Gastroesophageal sphincter (tissue), 4 donors: ENCODE results near the gene NBL1. TPM values are rescaled to one million over a fixed set of nuclear protein-coding genes. Genes with fewer than 3 reads are reported as not detected.
A peak's percentile ranks its signal among the peaks of the same experiment; 100 is the strongest.

Experiments
- ATAC-seq: fragments of 150-250 bp; one replicate; pipeline ENCODE4 v1.9.1; 2016; ENCODE audit warnings: mild to moderate bottlenecking, moderate library complexity
- H3K27ac ChIP-seq, 4 donors: fragments of 200-600 bp; sonication (generic) in 3 of 4; 1 replicate in 3 of 4; 2 replicates in 1 of 4; pipeline ENCODE4 v1.5.1; 2016 to 2019
- H3K27me3 ChIP-seq: fragments of 200-600 bp; sonication (generic); one replicate; pipeline ENCODE4 v1.5.1; 2019
- H3K36me3 ChIP-seq, 2 donors: fragments of 200-600 bp; sonication (generic); one replicate each; pipeline ENCODE4 v1.5.1; 2019; ENCODE audit warnings: control low read depth in 1 of 2
- H3K4me1 ChIP-seq, 3 donors: fragments of 200-600 bp; sonication (generic); 1 replicate in 2 of 3; 2 replicates in 1 of 3; pipeline ENCODE4 v1.5.1; 2016 to 2019; ENCODE audit warnings: control low read depth in 2 of 3
- H3K4me3 ChIP-seq, 2 donors: fragments of 200-600 bp; sonication (generic); one replicate each; pipeline ENCODE4 v1.5.1; 2019; ENCODE audit warnings: mild to moderate bottlenecking in 1 of 2, moderate library complexity in 1 of 2
- H3K9me3 ChIP-seq, 3 donors: fragments of 200-600 bp; sonication (generic); one replicate each; pipeline ENCODE4 v1.5.1; 2017 to 2019; ENCODE audit warnings: control low read depth in 2 of 3
- CTCF ChIP-seq, 4 experiments: fragments of 200-600 bp in 2 of 4; fragments of 450-650 bp in 2 of 4; sonication (generic) in 1 of 4; IDR thresholded peaks; one replicate each; pipeline ENCODE4 v1.5.1; 2017 to 2019; ENCODE audit warnings: antibody characterized with exemption in 4 of 4, mild to moderate bottlenecking in 2 of 4, moderate library complexity in 2 of 4
- EP300 ChIP-seq: sonication (generic); formaldehyde crosslinking; IDR thresholded peaks from one replicate; pipeline ENCODE4 v1.6.1; 2017; ENCODE audit warnings: antibody characterized with exemption, mild to moderate bottlenecking
- POLR2A ChIP-seq, 2 donors: fragments of 450-650 bp; IDR thresholded peaks; one replicate each; pipeline ENCODE4 v1.6.1; 2017; ENCODE audit warnings: antibody characterized with exemption in 2 of 2, mild to moderate bottlenecking in 2 of 2, moderate library complexity in 1 of 2
- POLR2AphosphoS5 ChIP-seq: sonication (generic); formaldehyde crosslinking; IDR thresholded peaks from one replicate; pipeline ENCODE4 v1.6.1; 2017; ENCODE audit warnings: antibody characterized with exemption
- WGBS, 2 donors: methylation state at CpG; one replicate each; pipeline ENCODE4 v1.1.5; 2018; ENCODE audit warnings: low coverage in 1 of 2; 5-methylcytosine and 5-hydroxymethylcytosine counted together
- total RNA-seq, 4 donors: library from RNA; depleted of rRNA; stranded (reverse); fragments of >200 nt; gene quantifications; one replicate each; pipeline ENCODE4 v1.1.0, GENCODE V29; 2016

NBL1 gene
- total RNA-seq, 4 donors from 2014 or later = 203 to 343 (median 301) TPM

GRCh38 chr1:19616489-19616888, 27.6 kb upstream of the NBL1 start:
- peaks cover 28 to 97% (median 42%) of the 10 kb centered on the region in 3 donors for H3K4me1 ChIP-seq
- H3K27ac ChIP-seq = peak overlapping the region in 2 of 4 donors; percentile 1 to 72
- peaks cover 0 to 15% of the 10 kb centered on the region in 2 donors for H3K36me3 ChIP-seq
- H3K4me3 ChIP-seq = no peak overlapping the region
- H3K27me3 ChIP-seq = no peaks in the 10 kb centered on the region
- no peaks in the 10 kb centered on the region for H3K9me3 ChIP-seq
- no peak for ATAC-seq
- TF ChIP-seq POLR2A (IDR thresholded peaks at IDR 0.05) (no peak), CTCF (IDR thresholded peaks at IDR 0.05) (no peak), POLR2AphosphoS5 (no peak), EP300 (no peak)
- WGBS, 2 donors = 31 to 53% methylated on average over 2 of the region's 2 CpGs

- H3K36me3 ChIP-seq = peaks cover 0 to 15% of the 10 kb centered on the region in 2 donors
- H3K4me3 ChIP-seq = no peak overlapping the region
- no peak for ATAC-seq
- H3K4me1 ChIP-seq = peaks cover 28 to 100% (median 50%) of the 10 kb centered on the region in 3 donors
- WGBS, 2 donors = 49 to 58% methylated on average over 3 of the region's 3 CpGs
- TF ChIP-seq CTCF (IDR thresholded peaks at IDR 0.05) (no peak), POLR2AphosphoS5 (no peak), EP300 (no peak), POLR2A (IDR thresholded peaks at IDR 0.05) (no peak)
- H3K27me3 ChIP-seq = no peaks in the 10 kb centered on the region
- H3K9me3 ChIP-seq = no peaks in the 10 kb centered on the region
- peak overlapping the region in 3 of 4 donors; percentile 1 to 72 (median 66) for H3K27ac ChIP-seq
Observed at GRCh38 chr1:19617376-19617775, 26.7 kb upstream of the NBL1 start.

- Histone ChIP-seq H3K4me1 (peaks cover 28 to 99% (median 50%) of the 10 kb centered on the region in 3 donors), H3K27ac (peak overlapping the region; percentile 23 to 75 (median 69)), H3K36me3 (peaks cover 0 to 15% of the 10 kb centered on the region in 2 donors), H3K4me3 (no peak overlapping the region), H3K9me3 (no peaks in the 10 kb centered on the region), H3K27me3 (no peaks in the 10 kb centered on the region)
- TF ChIP-seq POLR2A (IDR thresholded peaks at IDR 0.05) (no peak), CTCF (IDR thresholded peaks at IDR 0.05) (no peak), POLR2AphosphoS5 (no peak), EP300 (no peak)
- no peak for ATAC-seq
- WGBS, 2 donors = 71% methylated on average over 3 of the region's 3 CpGs; no CpG with 5 or more reads in 1 of the 2 donors
Observed at GRCh38 chr1:19618428-19618827, 25.7 kb upstream of the NBL1 start.

- H3K36me3 ChIP-seq = peaks cover 0 to 24% of the 10 kb centered on the region in 2 donors
- ATAC-seq = no peak
- peaks cover 25 to 93% (median 50%) of the 10 kb centered on the region in 3 donors for H3K4me1 ChIP-seq
- H3K27me3 ChIP-seq = no peaks in the 10 kb centered on the region
- WGBS, 2 donors = 0 to 37% methylated on average over 2 to 3 of the region's 3 CpGs
- no peaks in the 10 kb centered on the region for H3K9me3 ChIP-seq
- H3K4me3 ChIP-seq = no peak overlapping the region
- no peak for TF ChIP-seq POLR2A (IDR thresholded peaks at IDR 0.05)
- peak overlapping the region; percentile 66 to 78 (median 73) for H3K27ac ChIP-seq
Observed at GRCh38 chr1:19619697-19620384, 24.3 kb upstream of the NBL1 start.

GRCh38 chr1:19620786-19621185, 23.3 kb upstream of the NBL1 start:
- Histone ChIP-seq H3K36me3 (peaks cover 0 to 30% of the 10 kb centered on the region in 2 donors), H3K27me3 (no peaks in the 10 kb centered on the region), H3K9me3 (no peaks in the 10 kb centered on the region), H3K4me1 (peaks cover 25 to 93% (median 52%) of the 10 kb centered on the region in 3 donors), H3K27ac (peak overlapping the region; percentile 66 to 78 (median 73)), H3K4me3 (no peak overlapping the region)
- ATAC-seq = peak; percentile 27
- TF ChIP-seq POLR2A (IDR thresholded peaks at IDR 0.05) = no peak
- no peak for TF ChIP-seq POLR2AphosphoS5
- no peak for TF ChIP-seq EP300
- TF ChIP-seq CTCF (IDR thresholded peaks at IDR 0.05) = no peak
- 17 to 39% methylated on average over 2 to 3 of the region's 3 CpGs for WGBS, 2 donors
